Peyer's patch (tissue), 4 donors: ENCODE data around the gene ARHGAP20. TPM values are rescaled to one million over a fixed set of nuclear protein-coding genes. Genes with fewer than 3 reads are reported as not detected.

ENCODE experiments used
- DNase-seq, 3 donors: peaks; one replicate each; pipeline ENCODE4 v3.0.0-alpha.2; 2017 to 2019
- H3K27ac ChIP-seq, 4 donors: fragments of 200-600 bp; sonication (generic); one replicate each; pipeline ENCODE4 v1.5.1; 2016 to 2019
- H3K27me3 ChIP-seq, 2 donors: fragments of 200-600 bp; sonication (generic); one replicate each; pipeline ENCODE4 v1.5.1; 2019
- H3K36me3 ChIP-seq, 3 donors: fragments of 200-600 bp; sonication (generic); one replicate each; pipeline ENCODE4 v1.5.1; 2016 to 2019
- H3K4me1 ChIP-seq, 4 donors: fragments of 200-600 bp; sonication (generic); one replicate each; pipeline ENCODE4 v1.5.1; 2016 to 2019
- H3K4me3 ChIP-seq, 4 donors: fragments of 200-600 bp; sonication (generic); 1 replicate in 3 of 4; 2 replicates in 1 of 4; pipeline ENCODE4 v1.5.1; 2016 to 2019; ENCODE audit warnings: mild to moderate bottlenecking in 1 of 4
- H3K9me3 ChIP-seq, 4 donors: fragments of 200-600 bp; sonication (generic); one replicate each; pipeline ENCODE4 v1.5.1; 2016 to 2019; ENCODE audit warnings: mild to moderate bottlenecking in 1 of 4
- POLR2A ChIP-seq, 2 donors: fragments of 450-650 bp; IDR thresholded peaks; one replicate each; pipeline ENCODE4 v1.5.1; 2017; ENCODE audit warnings: antibody characterized with exemption in 2 of 2, mild to moderate bottlenecking in 2 of 2, moderate library complexity in 2 of 2
- total RNA-seq, 4 donors: library from RNA; depleted of rRNA; stranded (reverse); fragments of >200 nt; gene quantifications; one replicate each; pipeline ENCODE4 v1.1.0, GENCODE V29; 2016
- TF ChIP-seq, protein P1 (sequence below), 6 experiments: fragments of 450-650 bp in 4 of 6; fragments of 200-600 bp in 2 of 6; sonication (generic) in 1 of 6; IDR thresholded peaks; one replicate each; pipeline ENCODE4 v1.5.1; 2017 to 2019; ENCODE audit warnings: antibody characterized with exemption in 6 of 6, mild to moderate bottlenecking in 3 of 6, moderate library complexity in 1 of 6

The ARHGAP20 gene
- total RNA-seq, 4 donors from 2014 or later: 1.8 to 9.9 (median 2.3) TPM

- Histone ChIP-seq H3K36me3 (no peaks in the 10 kb centered on the region), H3K4me3 (no peak overlapping the region)
Measured at GRCh38 chr11:110704210-110704864, 7.9 kb downstream of the ARHGAP20 start.

GRCh38 chr11:110691926-110692325 is 20.3 kb downstream of the ARHGAP20 start:
- no peaks in the 10 kb centered on the region for H3K9me3 ChIP-seq
- H3K27ac ChIP-seq: no peak overlapping the region
- H3K27me3 ChIP-seq: no peaks in the 10 kb centered on the region
- no peak for DNase-seq
- no peaks in the 10 kb centered on the region for H3K4me1 ChIP-seq
- no peak overlapping the region for H3K4me3 ChIP-seq
- no peaks in the 10 kb centered on the region for H3K36me3 ChIP-seq
- no peak for TF ChIP-seq POLR2A (IDR thresholded peaks at IDR 0.05)
- TF ChIP-seq, protein P1, sequence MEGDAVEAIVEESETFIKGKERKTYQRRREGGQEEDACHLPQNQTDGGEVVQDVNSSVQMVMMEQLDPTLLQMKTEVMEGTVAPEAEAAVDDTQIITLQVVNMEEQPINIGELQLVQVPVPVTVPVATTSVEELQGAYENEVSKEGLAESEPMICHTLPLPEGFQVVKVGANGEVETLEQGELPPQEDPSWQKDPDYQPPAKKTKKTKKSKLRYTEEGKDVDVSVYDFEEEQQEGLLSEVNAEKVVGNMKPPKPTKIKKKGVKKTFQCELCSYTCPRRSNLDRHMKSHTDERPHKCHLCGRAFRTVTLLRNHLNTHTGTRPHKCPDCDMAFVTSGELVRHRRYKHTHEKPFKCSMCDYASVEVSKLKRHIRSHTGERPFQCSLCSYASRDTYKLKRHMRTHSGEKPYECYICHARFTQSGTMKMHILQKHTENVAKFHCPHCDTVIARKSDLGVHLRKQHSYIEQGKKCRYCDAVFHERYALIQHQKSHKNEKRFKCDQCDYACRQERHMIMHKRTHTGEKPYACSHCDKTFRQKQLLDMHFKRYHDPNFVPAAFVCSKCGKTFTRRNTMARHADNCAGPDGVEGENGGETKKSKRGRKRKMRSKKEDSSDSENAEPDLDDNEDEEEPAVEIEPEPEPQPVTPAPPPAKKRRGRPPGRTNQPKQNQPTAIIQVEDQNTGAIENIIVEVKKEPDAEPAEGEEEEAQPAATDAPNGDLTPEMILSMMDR (IDR thresholded peaks at IDR 0.05): no peak

More at GRCh38 chr11:110704210-110704864, 7.9 kb downstream of the ARHGAP20 start:
- no peak for TF ChIP-seq POLR2A (IDR thresholded peaks at IDR 0.05)
- TF ChIP-seq, protein P1 (IDR thresholded peaks at IDR 0.05): no peak
- no peak overlapping the region for H3K27ac ChIP-seq
- no peaks in the 10 kb centered on the region for H3K9me3 ChIP-seq
- H3K4me1 ChIP-seq: no peaks in the 10 kb centered on the region
- no peaks in the 10 kb centered on the region for H3K27me3 ChIP-seq
- no peak for DNase-seq

GRCh38 chr11:110689306-110689705 is 22.9 kb downstream of the ARHGAP20 start:
- Histone ChIP-seq H3K27ac (no peak overlapping the region), H3K27me3 (no peaks in the 10 kb centered on the region), H3K4me1 (no peaks in the 10 kb centered on the region), H3K4me3 (no peak overlapping the region), H3K36me3 (no peaks in the 10 kb centered on the region), H3K9me3 (no peaks in the 10 kb centered on the region)
- TF ChIP-seq POLR2A (IDR thresholded peaks at IDR 0.05): no peak
- TF ChIP-seq, protein P1 (IDR thresholded peaks at IDR 0.05): no peak
- DNase-seq: no peak

- H3K9me3 ChIP-seq: no peaks in the 10 kb centered on the region
- H3K4me3 ChIP-seq: no peak overlapping the region
- no peaks in the 10 kb centered on the region for H3K27me3 ChIP-seq
- no peak for DNase-seq
- no peak overlapping the region for H3K27ac ChIP-seq
- no peaks in the 10 kb centered on the region for H3K36me3 ChIP-seq
- no peak for TF ChIP-seq POLR2A (IDR thresholded peaks at IDR 0.05)
- TF ChIP-seq, protein P1 (IDR thresholded peaks at IDR 0.05): no peak
- no peaks in the 10 kb centered on the region for H3K4me1 ChIP-seq
Measured at GRCh38 chr11:110679323-110679975, 32.8 kb downstream of the ARHGAP20 start.

GRCh38 chr11:110675548-110675947 is 36.7 kb downstream of the ARHGAP20 start:
- no peaks in the 10 kb centered on the region for H3K4me1 ChIP-seq
- DNase-seq: no peak
- H3K36me3 ChIP-seq: no peaks in the 10 kb centered on the region
- H3K4me3 ChIP-seq: no peak overlapping the region
- no peaks in the 10 kb centered on the region for H3K27me3 ChIP-seq
- no peaks in the 10 kb centered on the region for H3K9me3 ChIP-seq
- no peak overlapping the region for H3K27ac ChIP-seq
- TF ChIP-seq, protein P1 (IDR thresholded peaks at IDR 0.05): no peak
- TF ChIP-seq POLR2A (IDR thresholded peaks at IDR 0.05): no peak
